CD4-positive, CD25-positive, alpha-beta regulatory T cell (primary cell): ENCODE data around the gene NELL2. TPM values are rescaled to one million over a fixed set of nuclear protein-coding genes. Genes with fewer than 3 reads are reported as not detected.

Experiments
- polyA plus RNA-seq, 4 donors: library from polyadenylated mRNA; unstranded; fragments of 300-500 nt; fragmentation: Illumina TruSeq; gene quantifications; one replicate each; pipeline ENCODE4 v1.2.3, GENCODE V29; 2021
- total RNA-seq: library from RNA; stranded (reverse); gene quantifications from one replicate; pipeline ENCODE4 v1.2.3, GENCODE V29; 2022

Gene NELL2
- total and polyA plus RNA-seq, 5 donors from 2014 or later: 1.2 to 11.9 (median 4.4) TPM

Other genes starting within 250 kb of the NELL2 start
- not detected for gene DBX2, start 174.8 kb upstream of the NELL2 start, total RNA-seq
- not detected for gene DBX2, start 174.8 kb upstream of the NELL2 start, polyA plus RNA-seq